Panc1 (cell line): ENCODE results near the gene CHCHD6. TPM values are rescaled to one million over a fixed set of nuclear protein-coding genes. Genes with fewer than 3 reads are reported as not detected.

ENCODE experiments used
- ATAC-seq: fragments of 200-7000 bp; cut with Tn5 transposase; 2 replicates; pipeline ENCODE4 v1.9.1; 2020; ENCODE audit warnings: mild to moderate bottlenecking, moderate library complexity
- BruUV-seq: library from RNA; stranded (reverse); fragments of 400-500 nt; replicated peaks from 2 replicates; lab custom pipeline; 2021; lab: Mats Ljungman, UMichigan
- CTCF ChIA-PET: fragments of 300-600 bp; sonication (Branson Sonifier 250); formaldehyde crosslinking; loops from one replicate; lab custom pipeline; 2022; ENCODE audit warnings: antibody characterized with exemption; lab: Charles Lee
- POLR2A ChIA-PET: fragments of 300-600 bp; sonication (Branson Sonifier 250); formaldehyde crosslinking; loops from one replicate; lab custom pipeline; 2022; ENCODE audit warnings: antibody characterized with exemption; lab: Charles Lee
- DNase-seq: peaks from one replicate; pipeline ENCODE4 v3.0.0-alpha.2; 2010; ENCODE audit warnings: low read depth, low spot score
- H3K27ac ChIP-seq: 2 replicates; pipeline ENCODE4 v1.5.1; 2011; ENCODE audit warnings: mild to moderate bottlenecking, low read length, inconsistent platforms
- H3K27me3 ChIP-seq: fragments of 200-500 bp; sonication (Bioruptor generic); 2 replicates; pipeline ENCODE4 v1.6.0; 2014; ENCODE audit warnings: low read length, inconsistent platforms; ENCODE audit not compliant: control insufficient read depth, insufficient read depth
- H3K36me3 ChIP-seq: fragments of 200-500 bp; sonication (Bioruptor generic); 2 replicates; pipeline ENCODE4 v1.5.1; 2014; ENCODE audit warnings: inconsistent platforms, mild to moderate bottlenecking, low read length, moderate library complexity; ENCODE audit not compliant: control insufficient read depth, insufficient read depth
- H3K4me1 ChIP-seq: 2 replicates; pipeline ENCODE4 v1.5.1; 2011; ENCODE audit warnings: inconsistent platforms, mild to moderate bottlenecking, low read length, moderate library complexity; ENCODE audit not compliant: control insufficient read depth, insufficient read depth
- H3K4me3 ChIP-seq, 2 experiments: 2 replicates each; pipeline ENCODE4 v1.5.1; 2011 to 2012; ENCODE audit warnings: low read depth in 2 of 2, low read length in 2 of 2, mild to moderate bottlenecking in 2 of 2, inconsistent platforms in 1 of 2, moderate library complexity in 1 of 2
- H3K9me3 ChIP-seq: fragments of 200-500 bp; sonication (Bioruptor generic); 2 replicates; pipeline ENCODE4 v1.5.1; 2014; ENCODE audit warnings: low read depth, mild to moderate bottlenecking, inconsistent platforms, low read length, moderate library complexity; ENCODE audit not compliant: control insufficient read depth, insufficient read depth
- CTCF ChIP-seq: fragments of 450-650 bp; IDR thresholded peaks from 2 replicates; pipeline ENCODE4 v1.5.1; 2017; ENCODE audit warnings: mild to moderate bottlenecking
- POLR2AphosphoS5 ChIP-seq: IDR thresholded peaks from 2 replicates; pipeline ENCODE4 v1.6.1; 2012; ENCODE audit warnings: mild to moderate bottlenecking, low read depth, low read length, moderate library complexity
- REST ChIP-seq, 2 experiments: IDR thresholded peaks; 2 replicates each; pipeline ENCODE4 v1.6.1; 2011 to 2012; ENCODE audit warnings: low read depth in 2 of 2, control low read depth in 1 of 2, low read length in 1 of 2, mild to moderate bottlenecking in 1 of 2, moderate library complexity in 1 of 2; ENCODE audit not compliant: insufficient read depth in 1 of 2
- SIN3A ChIP-seq: IDR thresholded peaks from 2 replicates; pipeline ENCODE4 v1.6.1; 2012; ENCODE audit warnings: low read depth, mild to moderate bottlenecking, low read length, moderate library complexity, borderline replicate concordance; ENCODE audit not compliant: insufficient read depth
- TCF7L2 ChIP-seq: IDR thresholded peaks from 2 replicates; pipeline ENCODE4 v1.6.1; 2011; ENCODE audit warnings: mild to moderate bottlenecking, low read depth, low read length, inconsistent platforms
- in situ Hi-C: cut with HindIII; loops from 2 replicates; pipeline ENCODE4 v1.10.0; 2016; ENCODE audit warnings: low sequenced_read_pairs, low pct_unique_long_range_greater_than_20kb
- intact Hi-C: fragments of 100-400 bp; cut with micrococcal nuclease; formaldehyde crosslinking; loops from one replicate; pipeline ENCODE4 v1.10.0; 2022; ENCODE audit not compliant: unreplicated experiment
- total RNA-seq: library from RNA; stranded (reverse); gene quantifications from one replicate; pipeline ENCODE4 v1.2.1, GENCODE V29; 2021; ENCODE audit not compliant: unreplicated experiment

The CHCHD6 gene
- total RNA-seq, 1 experiment from 2014 or later, result 31.5 TPM

GRCh38 chr3:127008236-127008635 is 304.2 kb downstream of the CHCHD6 start:
- in situ Hi-C loops (no loop called here), intact Hi-C loops (no loop called here)
- no peak overlapping the region for H3K27ac ChIP-seq
- H3K4me3 ChIP-seq, result no peak overlapping the region
- H3K36me3 ChIP-seq, result no peaks in the 10 kb centered on the region
- CTCF ChIA-PET, result no interaction called here
- POLR2A ChIA-PET, result interaction anchor here (0.5 kb wide), 1 partner anchor 137 kb away, joined by 4 read pairs; no protein-coding TSS in a partner anchor
- H3K4me1 ChIP-seq, result peaks cover 11% of the 10 kb centered on the region
- H3K9me3 ChIP-seq, result no peaks in the 10 kb centered on the region
- DNase-seq (no peak), ATAC-seq (no peak)
- no peak for TF ChIP-seq TCF7L2
- TF ChIP-seq SIN3A, result no peak
- no peak for TF ChIP-seq CTCF
- no peak for TF ChIP-seq REST (IDR thresholded peaks at IDR 0.05; ENCODE audit: insufficient read depth in 1 of 2, low read depth in 2 of 2, low read length in 1 of 2)
- no peak for TF ChIP-seq POLR2AphosphoS5
- H3K27me3 ChIP-seq, result no peaks in the 10 kb centered on the region
- BruUV-seq, result no TSS peak

- intact Hi-C loops, result no loop called here
Observed at GRCh38 chr3:127009531-127009930, 305.5 kb downstream of the CHCHD6 start.

More at GRCh38 chr3:127009531-127009930, 305.5 kb downstream of the CHCHD6 start:
- no TSS peak for BruUV-seq
- DNase-seq (no peak), ATAC-seq (no peak)
- Histone ChIP-seq H3K4me1 (peaks cover 11% of the 10 kb centered on the region), H3K4me3 (no peak overlapping the region), H3K36me3 (no peaks in the 10 kb centered on the region), H3K9me3 (no peaks in the 10 kb centered on the region), H3K27me3 (no peaks in the 10 kb centered on the region), H3K27ac (no peak overlapping the region)
- in situ Hi-C loops, result no loop called here
- POLR2A ChIA-PET, result no interaction called here
- TF ChIP-seq POLR2AphosphoS5, result no peak
- TF ChIP-seq SIN3A, result no peak
- TF ChIP-seq CTCF, result no peak
- TF ChIP-seq REST (IDR thresholded peaks at IDR 0.05; ENCODE audit: insufficient read depth in 1 of 2, low read depth in 2 of 2, low read length in 1 of 2), result no peak
- TF ChIP-seq TCF7L2, result no peak
- CTCF ChIA-PET, result interaction anchor here (0.6 kb wide), 1 partner anchor 535 kb away, joined by 5 read pairs; no protein-coding TSS in a partner anchor
